MCF 10A (cell line): Measurements from ENCODE around the gene SLC35E1. TPM values are rescaled to one million over a fixed set of nuclear protein-coding genes. Genes with fewer than 3 reads are reported as not detected.

ENCODE experiments used
- BruUV-seq: library from RNA; stranded (reverse); fragments of 400-500 nt; replicated peaks from 2 replicates; lab custom pipeline; 2021; lab: Mats Ljungman, UMichigan
- CTCF ChIA-PET: fragments of 300-600 bp; sonication (Branson Sonifier 250); formaldehyde crosslinking; extraction: SDS; loops from one replicate; lab custom pipeline; 2021; ENCODE audit warnings: antibody characterized with exemption, inconsistent platforms; lab: Yijun Ruan, JAX
- POLR2A ChIA-PET: fragments of 300-600, 350-650 bp; sonication (Branson Sonifier 250); formaldehyde crosslinking; extraction: SDS; loops from one replicate; lab custom pipeline; 2020; ENCODE audit warnings: antibody characterized with exemption, inconsistent platforms; lab: Yijun Ruan, JAX
- DNase-seq: peaks from one replicate; pipeline ENCODE4 v3.0.0-alpha.2; 2018; ENCODE audit not compliant: unreplicated experiment
- H3K27ac Mint-ChIP-seq: one replicate; pipeline ENCODE4 v1.8.0; 2022; ENCODE audit warnings: mild to moderate bottlenecking, low read depth, mixed read lengths; ENCODE audit not compliant: unreplicated experiment
- H3K27me3 Mint-ChIP-seq: one replicate; pipeline ENCODE4 v1.8.0; 2022; ENCODE audit warnings: mixed read lengths; ENCODE audit not compliant: insufficient read depth, unreplicated experiment
- H3K36me3 Mint-ChIP-seq: one replicate; pipeline ENCODE4 v1.8.0; 2022; ENCODE audit warnings: mild to moderate bottlenecking, moderate library complexity, mixed read lengths; ENCODE audit not compliant: insufficient read depth, unreplicated experiment
- H3K4me1 Mint-ChIP-seq: one replicate; pipeline ENCODE4 v1.8.0; 2022; ENCODE audit warnings: mixed read lengths; ENCODE audit not compliant: insufficient read depth, unreplicated experiment
- H3K4me3 Mint-ChIP-seq: one replicate; pipeline ENCODE4 v1.8.0; 2022; ENCODE audit warnings: mild to moderate bottlenecking, moderate library complexity, mixed read lengths; ENCODE audit not compliant: unreplicated experiment
- H3K9me3 Mint-ChIP-seq: one replicate; pipeline ENCODE4 v1.8.0; 2022; ENCODE audit warnings: mixed read lengths; ENCODE audit not compliant: unreplicated experiment
- intact Hi-C: fragments of 100-400 bp; cut with micrococcal nuclease; formaldehyde crosslinking; loops from 2 replicates; pipeline ENCODE4 v1.14.1; 2022
- total RNA-seq: library from RNA; stranded (reverse); gene quantifications from 2 replicates; pipeline ENCODE4 v1.2.3, GENCODE V29; 2022
- TF ChIP-seq, protein P1 (sequence below): fragments of 200-600 bp; IDR thresholded peaks from one replicate; pipeline ENCODE4 v1.8.0; 2022; ENCODE audit warnings: antibody characterized with exemption, mild to moderate bottlenecking; ENCODE audit not compliant: unreplicated experiment

SLC35E1 gene
- total RNA-seq, 1 experiment from 2014 or later = 62.6 TPM

DNA sequence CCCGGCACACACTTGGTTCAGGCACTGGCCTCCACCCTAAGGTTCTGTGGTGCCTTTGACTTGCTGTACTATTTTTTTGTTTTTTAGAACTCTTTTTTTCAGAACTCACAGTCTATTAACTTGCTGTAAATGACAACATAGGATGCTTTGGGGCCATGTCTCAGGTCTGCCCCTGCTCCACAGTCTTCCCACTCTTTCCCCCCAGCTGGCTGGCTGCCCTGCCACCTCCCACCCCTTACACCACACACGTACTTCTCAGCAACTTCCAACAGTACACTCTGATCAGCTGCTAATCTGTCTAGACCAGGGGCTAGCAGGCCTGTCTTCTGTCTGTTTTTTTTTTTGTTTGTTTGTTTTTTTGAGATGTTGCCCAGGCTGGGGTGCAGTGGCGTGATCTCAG is 67.9 kb downstream of the SLC35E1 start:
- Mint-ChIP-seq H3K9me3 (no peaks in the 10 kb centered on the region), H3K4me1 (no peaks in the 10 kb centered on the region), H3K36me3 (peaks cover 69% of the 10 kb centered on the region), H3K27ac (no peak overlapping the region), H3K4me3 (no peak overlapping the region), H3K27me3 (no peaks in the 10 kb centered on the region)
- no TSS peak for BruUV-seq
- no peak for DNase-seq
- POLR2A ChIA-PET = interaction anchor here (0.7 kb wide), 1 partner anchor 44 kb away, joined by 3 read pairs; no protein-coding TSS in a partner anchor
- CTCF ChIA-PET = interaction anchor here (0.6 to 1.1 kb wide), 2 partner anchors 9 to 18 kb away, joined by 3 to 4 read pairs; no protein-coding TSS in a partner anchor
- TF ChIP-seq, protein P1, sequence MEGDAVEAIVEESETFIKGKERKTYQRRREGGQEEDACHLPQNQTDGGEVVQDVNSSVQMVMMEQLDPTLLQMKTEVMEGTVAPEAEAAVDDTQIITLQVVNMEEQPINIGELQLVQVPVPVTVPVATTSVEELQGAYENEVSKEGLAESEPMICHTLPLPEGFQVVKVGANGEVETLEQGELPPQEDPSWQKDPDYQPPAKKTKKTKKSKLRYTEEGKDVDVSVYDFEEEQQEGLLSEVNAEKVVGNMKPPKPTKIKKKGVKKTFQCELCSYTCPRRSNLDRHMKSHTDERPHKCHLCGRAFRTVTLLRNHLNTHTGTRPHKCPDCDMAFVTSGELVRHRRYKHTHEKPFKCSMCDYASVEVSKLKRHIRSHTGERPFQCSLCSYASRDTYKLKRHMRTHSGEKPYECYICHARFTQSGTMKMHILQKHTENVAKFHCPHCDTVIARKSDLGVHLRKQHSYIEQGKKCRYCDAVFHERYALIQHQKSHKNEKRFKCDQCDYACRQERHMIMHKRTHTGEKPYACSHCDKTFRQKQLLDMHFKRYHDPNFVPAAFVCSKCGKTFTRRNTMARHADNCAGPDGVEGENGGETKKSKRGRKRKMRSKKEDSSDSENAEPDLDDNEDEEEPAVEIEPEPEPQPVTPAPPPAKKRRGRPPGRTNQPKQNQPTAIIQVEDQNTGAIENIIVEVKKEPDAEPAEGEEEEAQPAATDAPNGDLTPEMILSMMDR = no peak
- intact Hi-C loops = no loop called here

Other genes with a start within 250 kb of the SLC35E1 start
- 3.3 and 3.8 TPM in 2 replicates for gene KLF2, start 247.6 kb downstream of the SLC35E1 start, total RNA-seq
- gene EPS15L1, start 100.4 kb downstream of the SLC35E1 start, total RNA-seq = 33.7 and 38.7 TPM in 2 replicates
- gene CALR3, start 76.2 kb downstream of the SLC35E1 start, total RNA-seq = not detected in 2 replicates
- gene C19orf44, start 76.0 kb downstream of the SLC35E1 start, total RNA-seq = 9.0 and 9.2 TPM in 2 replicates
- gene CHERP, start 30.0 kb downstream of the SLC35E1 start, total RNA-seq = 45.6 and 51.6 TPM in 2 replicates
- gene MED26, start 55.8 kb upstream of the SLC35E1 start, total RNA-seq = 11.1 and 12.9 TPM in 2 replicates
- 69.3 and 81.8 TPM in 2 replicates for gene SMIM7, start 87.7 kb upstream of the SLC35E1 start, total RNA-seq
- 2.1 and 4.5 TPM in 2 replicates for gene TMEM38A, start 88.7 kb upstream of the SLC35E1 start, total RNA-seq
- gene NWD1, start 147.4 kb upstream of the SLC35E1 start, total RNA-seq = 0.59 and 0.63 TPM in 2 replicates